ENCODE results near the gene IRGM. TPM values are rescaled to one million over a fixed set of nuclear protein-coding genes. Genes with fewer than 3 reads are reported as not detected.

Gene IRGM
- polyA plus RNA-seq, 1 donor: 0.09 TPM

DNA sequence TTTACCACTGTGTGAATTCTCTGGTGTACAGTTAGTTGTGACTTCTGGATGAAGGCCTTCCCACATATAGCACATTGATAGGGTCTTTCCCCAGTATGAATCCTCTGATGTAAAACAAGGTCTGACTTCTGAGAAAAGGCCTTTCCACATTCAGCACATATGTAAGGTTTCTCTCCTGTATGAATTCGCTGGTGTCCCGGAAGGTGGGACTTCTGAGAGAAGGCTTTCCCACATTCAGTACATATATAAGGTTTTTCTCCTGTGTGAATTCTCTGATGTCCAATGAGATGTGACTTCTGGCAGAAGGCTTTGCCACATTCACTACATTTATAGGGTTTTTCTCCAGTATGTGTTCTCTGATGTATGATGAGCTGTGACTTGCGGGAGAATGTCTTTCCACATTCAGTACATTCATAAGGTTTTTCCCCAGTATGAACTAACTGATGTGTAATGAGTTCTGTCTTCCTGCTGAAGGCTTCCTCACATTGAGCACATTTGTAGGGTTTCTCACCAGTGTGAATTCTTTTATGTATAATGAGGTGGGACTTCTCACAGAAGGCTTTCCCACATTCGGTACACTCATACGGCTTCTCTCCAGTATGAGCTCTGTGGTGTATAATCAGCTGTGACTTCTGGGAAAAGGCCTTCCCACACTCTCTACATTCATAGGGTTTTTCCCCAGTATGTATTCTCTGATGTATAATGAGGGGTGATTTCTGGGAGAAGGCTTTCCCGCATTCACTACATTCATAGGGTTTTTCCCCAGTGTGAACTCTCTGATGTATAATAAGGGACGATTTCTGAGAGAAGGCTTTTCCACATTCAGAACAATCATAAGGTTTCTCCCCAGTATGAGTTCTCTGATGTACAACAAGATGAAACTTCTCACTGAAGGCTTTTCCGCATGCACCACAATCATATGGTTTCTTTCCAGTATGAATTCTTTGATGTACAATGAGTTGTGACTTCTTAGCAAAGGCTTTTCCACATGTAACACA, 49.4 kb downstream of the IRGM start:
- Histone ChIP-seq H3K27me3 (ENCODE audit: control insufficient read depth, insufficient read depth, low read length) (no peaks in the 10 kb centered on the region), H3K9me3 (ENCODE audit: control insufficient read depth, low read depth, low read length) (peaks cover 64% of the 10 kb centered on the region), H3K4me3 (ENCODE audit: low read length) (no peak overlapping the region), H3K27ac (ENCODE audit: low read length) (no peak overlapping the region), H3K36me3 (ENCODE audit: control insufficient read depth, insufficient read depth, low read length) (peaks cover 26% of the 10 kb centered on the region), H3K4me1 (ENCODE audit: control insufficient read depth, insufficient read depth, low read length) (no peaks in the 10 kb centered on the region)
- no peak for DNase-seq
- WGBS (ENCODE audit: insufficient coverage, low lambda C conversion rate): no CpG with 5 or more reads among the region's 8 CpGs

Other genes with a start within 250 kb of the IRGM start
- 46.7 TPM for gene SYNPO, start 205.9 kb upstream of the IRGM start, polyA plus RNA-seq
- 3.0 TPM for gene MYOZ3, start 185.3 kb upstream of the IRGM start, polyA plus RNA-seq
- 54.8 TPM for gene RBM22, start 145.5 kb upstream of the IRGM start, polyA plus RNA-seq
- gene DCTN4, start 87.5 kb upstream of the IRGM start, polyA plus RNA-seq: 49.5 TPM
- 13.9 TPM for gene SMIM3, start 67.8 kb upstream of the IRGM start, polyA plus RNA-seq
- gene ZNF300, start 58.5 kb downstream of the IRGM start, polyA plus RNA-seq: 13.7 TPM
- gene GPX3, start 174.1 kb downstream of the IRGM start, polyA plus RNA-seq: 34.3 TPM
- 69.0 TPM for gene TNIP1, start 234.5 kb downstream of the IRGM start, polyA plus RNA-seq